ENCODE results near the gene MED26. TPM values are rescaled to one million over a fixed set of nuclear protein-coding genes. Genes with fewer than 3 reads are reported as not detected.
A peak's percentile ranks its signal among the peaks of the same experiment; 100 is the strongest.

MED26 gene
- total and polyA plus RNA-seq, 10 of the 15 experiments (the other 5 are each of a cell fraction or from before 2014, with no cell fraction given), result 1.1 to 21.4 (median 9.7) TPM

GRCh38 chr19:16544473-16545231 is 83.4 kb downstream of the MED26 start:
- in situ Hi-C loops (cut with MboI) (no loop called here), intact Hi-C loops (cut with micrococcal nuclease; ENCODE audit: unreplicated experiment) (loop anchor here (5.0 to 10.0 kb wide), 2 partner anchors 78 to 100 kb away; no protein-coding TSS in a partner anchor)
- Histone ChIP-seq H3K36me3 (ENCODE audit: control insufficient read depth in 2 of 2, insufficient read depth in 2 of 2, low read length in 1 of 2) (peaks cover 0 to 7% of the 10 kb centered on the region in 2 experiments; a peak in 2 of 4 replicates), H3K4me3 (peak overlapping the region; percentile 18; the same call in 1 of the 2 replicates), H3K9me3 (replicated peaks; ENCODE audit: control insufficient read depth, insufficient read depth, low read length) (no peaks in the 10 kb centered on the region; the same call in 2 of the 3 replicates), H4K20me1 (ENCODE audit: control insufficient read depth, insufficient read depth) (peaks cover 4% of the 10 kb centered on the region; the same call in 1 of the 2 replicates), H2AFZ (ENCODE audit: control insufficient read depth, low read depth, low read length) (no peak overlapping the region), H3K4me2 (ENCODE audit: control insufficient read depth, insufficient read depth) (peak overlapping the region; percentile 79), H3K27ac (ENCODE audit: control insufficient read depth, insufficient read depth) (peak overlapping the region; percentile 58), H3K27me3 (replicated peaks in 1 of 2; ENCODE audit: control insufficient read depth in 2 of 2, insufficient read depth in 2 of 2, low read length in 1 of 2) (no peaks in the 10 kb centered on the region), H3K9ac (ENCODE audit: control insufficient read depth, insufficient read depth, low read length) (peak overlapping the region; percentile 0; the same call in 1 of the 2 replicates), H3K79me2 (ENCODE audit: control insufficient read depth, insufficient read depth, low read length) (peaks cover 55% of the 10 kb centered on the region), H3K4me1 (ENCODE audit: control insufficient read depth, insufficient read depth, low read length) (peaks cover 34% of the 10 kb centered on the region)
- 21% methylated on average over 11 of the region's 11 CpGs for WGBS (ENCODE audit: insufficient coverage, insufficient replicate concordance, low lambda C conversion rate, missing lambda C conversion rate)
- TF ChIP-seq ATF7 (IDR thresholded peaks at IDR 0.05; ENCODE audit: low read depth) (0 out of 2 replicates have a peak, but pooled peaks have one; percentile 38), HDGF (IDR thresholded peaks at IDR 0.05) (peak; percentile 44; the same call in 1 of the 2 replicates), ESRRA (IDR thresholded peaks at IDR 0.05; ENCODE audit: low read length) (no peak), E2F4 (IDR thresholded peaks at IDR 0.05; ENCODE audit: low read depth, low read length) (no peak), DPF2 (IDR thresholded peaks at IDR 0.05) (0 out of 2 replicates have a peak, but pooled peaks have one; percentile 15), RUNX3 (IDR thresholded peaks at IDR 0.05; ENCODE audit: low read length) (peak; percentile 54; the same call in 1 of the 2 replicates), NBN (IDR thresholded peaks at IDR 0.05) (0 out of 2 replicates have a peak, but pooled peaks have one; percentile 22), IKZF2 (IDR thresholded peaks at IDR 0.05) (no peak), TCF12 (IDR thresholded peaks at IDR 0.05; ENCODE audit: low read depth, low read length) (peak; percentile 17; the same call in 1 of the 2 replicates), MEF2B (IDR thresholded peaks at IDR 0.05; ENCODE audit: partially characterized antibody, poor library complexity, severe bottlenecking) (peak; percentile 68), CTCF (IDR thresholded peaks at IDR 0.05 in 2 of 3, conservative IDR thresholded peaks at IDR 0.05 in 1 of 3; ENCODE audit: control insufficient read depth in 2 of 3, extremely low read depth in 1 of 3, insufficient read depth in 1 of 3, low read depth in 3 of 3, low read length in 3 of 3) (no peak), HDAC6 (IDR thresholded peaks at IDR 0.05; ENCODE audit: unreplicated experiment) (no peak)
- TF ChIP-seq, protein P1, sequence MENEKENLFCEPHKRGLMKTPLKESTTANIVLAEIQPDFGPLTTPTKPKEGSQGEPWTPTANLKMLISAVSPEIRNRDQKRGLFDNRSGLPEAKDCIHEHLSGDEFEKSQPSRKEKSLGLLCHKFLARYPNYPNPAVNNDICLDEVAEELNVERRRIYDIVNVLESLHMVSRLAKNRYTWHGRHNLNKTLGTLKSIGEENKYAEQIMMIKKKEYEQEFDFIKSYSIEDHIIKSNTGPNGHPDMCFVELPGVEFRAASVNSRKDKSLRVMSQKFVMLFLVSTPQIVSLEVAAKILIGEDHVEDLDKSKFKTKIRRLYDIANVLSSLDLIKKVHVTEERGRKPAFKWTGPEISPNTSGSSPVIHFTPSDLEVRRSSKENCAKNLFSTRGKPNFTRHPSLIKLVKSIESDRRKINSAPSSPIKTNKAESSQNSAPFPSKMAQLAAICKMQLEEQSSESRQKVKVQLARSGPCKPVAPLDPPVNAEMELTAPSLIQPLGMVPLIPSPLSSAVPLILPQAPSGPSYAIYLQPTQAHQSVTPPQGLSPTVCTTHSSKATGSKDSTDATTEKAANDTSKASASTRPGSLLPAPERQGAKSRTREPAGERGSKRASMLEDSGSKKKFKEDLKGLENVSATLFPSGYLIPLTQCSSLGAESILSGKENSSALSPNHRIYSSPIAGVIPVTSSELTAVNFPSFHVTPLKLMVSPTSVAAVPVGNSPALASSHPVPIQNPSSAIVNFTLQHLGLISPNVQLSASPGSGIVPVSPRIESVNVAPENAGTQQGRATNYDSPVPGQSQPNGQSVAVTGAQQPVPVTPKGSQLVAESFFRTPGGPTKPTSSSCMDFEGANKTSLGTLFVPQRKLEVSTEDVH (IDR thresholded peaks at IDR 0.05; ENCODE audit: low read depth, partially characterized antibody), result no peak
- FAIRE-seq, result no peak
- POLR2A ChIA-PET, result interaction anchor here (1.2 to 6.1 kb wide), 3 partner anchors 29 to 79 kb away, joined by 3 to 72 read pairs (median 5); no protein-coding TSS in a partner anchor
- no peak for DNase-seq (ENCODE audit: low read depth, low spot score)
- RAD21 ChIA-PET (ENCODE audit: unreplicated experiment), result interaction anchor here (0.9 to 2.7 kb wide), 4 partner anchors 35 to 79 kb away, joined by 3 to 20 read pairs (median 6); no protein-coding TSS in a partner anchor
- no TSS peak for BruUV-seq (replicated peaks)
- SMC1A ChIA-PET (ENCODE audit: uncharacterized antibody, unreplicated experiment), result interaction anchor here (0.6 to 2.1 kb wide), 7 partner anchors 40 to 149 kb away, joined by 3 to 11 read pairs (median 4); no protein-coding TSS in a partner anchor
- CTCF ChIA-PET, result interaction anchor here (1.3 kb wide), 1 partner anchor 80 kb away, joined by 3 read pairs; no protein-coding TSS in a partner anchor
- ATAC-seq, result peak; percentile 26

Measured in GM12878 (cell line).